ENCODE measurements around the gene AMPD2.

The AMPD2 gene

GRCh38 chr1:109598156-109598555 is 21.5 kb upstream of the AMPD2 start:
- no peak for TF ChIP-seq CTCF (IDR thresholded peaks at IDR 0.05; ENCODE audit: insufficient read depth, low read length, poor library complexity, severe bottlenecking)
- TF ChIP-seq EZH2phosphoT487 (conservative IDR thresholded peaks at IDR 0.05; ENCODE audit: low read length), result no peak
- Histone ChIP-seq H3K9me3 (ENCODE audit: insufficient read depth, low read length) (no peaks in the 10 kb centered on the region), H3K79me2 (ENCODE audit: insufficient read depth, low read length) (no peaks in the 10 kb centered on the region), H3K27ac (ENCODE audit: low read depth, low read length) (no peak overlapping the region), H3K9me2 (replicated peaks; ENCODE audit: insufficient read depth, low read length) (no peaks in the 10 kb centered on the region), H3K4me2 (ENCODE audit: low read depth, low read length, poor library complexity, severe bottlenecking) (no peak overlapping the region), H2AFZ (ENCODE audit: low read depth, low read length, severe bottlenecking) (no peak overlapping the region), H4K20me1 (ENCODE audit: low read depth, low read length) (no peaks in the 10 kb centered on the region), H3K27me3 (ENCODE audit: low read length) (no peaks in the 10 kb centered on the region), H3K36me3 (ENCODE audit: low read length) (peaks cover 4% of the 10 kb centered on the region; the same call in 1 of the 2 replicates), H3F3A (ENCODE audit: insufficient read depth) (0 out of 2 replicates have a peak, but pooled peaks cover 2% of the 10 kb centered on the region), H3K9ac (ENCODE audit: low read length) (no peak overlapping the region), H3K4me3 (ENCODE audit: insufficient read depth, low read length, poor library complexity, severe bottlenecking) (no peak overlapping the region)

- TF ChIP-seq EZH2phosphoT487 (conservative IDR thresholded peaks at IDR 0.05; ENCODE audit: low read length) (no peak), CTCF (IDR thresholded peaks at IDR 0.05; ENCODE audit: insufficient read depth, low read length, poor library complexity, severe bottlenecking) (no peak)
- Histone ChIP-seq H2AFZ (ENCODE audit: low read depth, low read length, severe bottlenecking) (no peak overlapping the region), H3K36me3 (ENCODE audit: low read length) (peaks cover 4% of the 10 kb centered on the region; the same call in 1 of the 2 replicates)
Measured at GRCh38 chr1:109598655-109599054, 21.0 kb upstream of the AMPD2 start.

GRCh38 chr1:109603229-109603628 is 16.4 kb upstream of the AMPD2 start:
- Histone ChIP-seq H3K79me2 (ENCODE audit: insufficient read depth, low read length) (no peaks in the 10 kb centered on the region), H3K36me3 (ENCODE audit: low read length) (no peaks in the 10 kb centered on the region)
- TF ChIP-seq EZH2phosphoT487 (conservative IDR thresholded peaks at IDR 0.05; ENCODE audit: low read length), result no peak
- TF ChIP-seq CTCF (IDR thresholded peaks at IDR 0.05; ENCODE audit: insufficient read depth, low read length, poor library complexity, severe bottlenecking), result no peak

More at GRCh38 chr1:109598655-109599054, 21.0 kb upstream of the AMPD2 start:
- Histone ChIP-seq H3K27me3 (ENCODE audit: low read length) (no peaks in the 10 kb centered on the region), H3F3A (ENCODE audit: insufficient read depth) (0 out of 2 replicates have a peak, but pooled peaks cover 2% of the 10 kb centered on the region), H3K79me2 (ENCODE audit: insufficient read depth, low read length) (no peaks in the 10 kb centered on the region), H3K4me3 (ENCODE audit: insufficient read depth, low read length, poor library complexity, severe bottlenecking) (no peak overlapping the region), H3K9me2 (replicated peaks; ENCODE audit: insufficient read depth, low read length) (no peaks in the 10 kb centered on the region), H3K27ac (ENCODE audit: low read depth, low read length) (no peak overlapping the region), H3K9me3 (ENCODE audit: insufficient read depth, low read length) (no peaks in the 10 kb centered on the region), H4K20me1 (ENCODE audit: low read depth, low read length) (no peaks in the 10 kb centered on the region), H3K4me2 (ENCODE audit: low read depth, low read length, poor library complexity, severe bottlenecking) (no peak overlapping the region), H3K9ac (ENCODE audit: low read length) (no peak overlapping the region)

More at GRCh38 chr1:109603229-109603628, 16.4 kb upstream of the AMPD2 start:
- Histone ChIP-seq H3F3A (ENCODE audit: insufficient read depth) (no peaks in the 10 kb centered on the region), H3K9me3 (ENCODE audit: insufficient read depth, low read length) (no peaks in the 10 kb centered on the region), H3K4me3 (ENCODE audit: insufficient read depth, low read length, poor library complexity, severe bottlenecking) (no peak overlapping the region), H3K9ac (ENCODE audit: low read length) (no peak overlapping the region), H3K9me2 (replicated peaks; ENCODE audit: insufficient read depth, low read length) (no peaks in the 10 kb centered on the region), H2AFZ (ENCODE audit: low read depth, low read length, severe bottlenecking) (no peak overlapping the region), H3K4me2 (ENCODE audit: low read depth, low read length, poor library complexity, severe bottlenecking) (no peak overlapping the region), H4K20me1 (ENCODE audit: low read depth, low read length) (no peaks in the 10 kb centered on the region), H3K27ac (ENCODE audit: low read depth, low read length) (no peak overlapping the region), H3K27me3 (ENCODE audit: low read length) (no peaks in the 10 kb centered on the region)

All from SU-DHL-6 (cell line).